ENCODE measurements around the gene RNF220.

Gene RNF220

GRCh38 chr1:44523593-44524591 lies 118.8 kb downstream of the RNF220 start:
- H3K4me3 ChIP-seq (ENCODE audit: low read depth, low read length) = no peak overlapping the region
- TF ChIP-seq, protein P1, sequence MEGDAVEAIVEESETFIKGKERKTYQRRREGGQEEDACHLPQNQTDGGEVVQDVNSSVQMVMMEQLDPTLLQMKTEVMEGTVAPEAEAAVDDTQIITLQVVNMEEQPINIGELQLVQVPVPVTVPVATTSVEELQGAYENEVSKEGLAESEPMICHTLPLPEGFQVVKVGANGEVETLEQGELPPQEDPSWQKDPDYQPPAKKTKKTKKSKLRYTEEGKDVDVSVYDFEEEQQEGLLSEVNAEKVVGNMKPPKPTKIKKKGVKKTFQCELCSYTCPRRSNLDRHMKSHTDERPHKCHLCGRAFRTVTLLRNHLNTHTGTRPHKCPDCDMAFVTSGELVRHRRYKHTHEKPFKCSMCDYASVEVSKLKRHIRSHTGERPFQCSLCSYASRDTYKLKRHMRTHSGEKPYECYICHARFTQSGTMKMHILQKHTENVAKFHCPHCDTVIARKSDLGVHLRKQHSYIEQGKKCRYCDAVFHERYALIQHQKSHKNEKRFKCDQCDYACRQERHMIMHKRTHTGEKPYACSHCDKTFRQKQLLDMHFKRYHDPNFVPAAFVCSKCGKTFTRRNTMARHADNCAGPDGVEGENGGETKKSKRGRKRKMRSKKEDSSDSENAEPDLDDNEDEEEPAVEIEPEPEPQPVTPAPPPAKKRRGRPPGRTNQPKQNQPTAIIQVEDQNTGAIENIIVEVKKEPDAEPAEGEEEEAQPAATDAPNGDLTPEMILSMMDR (conservative IDR thresholded peaks at IDR 0.05; ENCODE audit: low read depth, low read length) = no peak
- DNase-seq (ENCODE audit: low read depth) = no peak

DNA sequence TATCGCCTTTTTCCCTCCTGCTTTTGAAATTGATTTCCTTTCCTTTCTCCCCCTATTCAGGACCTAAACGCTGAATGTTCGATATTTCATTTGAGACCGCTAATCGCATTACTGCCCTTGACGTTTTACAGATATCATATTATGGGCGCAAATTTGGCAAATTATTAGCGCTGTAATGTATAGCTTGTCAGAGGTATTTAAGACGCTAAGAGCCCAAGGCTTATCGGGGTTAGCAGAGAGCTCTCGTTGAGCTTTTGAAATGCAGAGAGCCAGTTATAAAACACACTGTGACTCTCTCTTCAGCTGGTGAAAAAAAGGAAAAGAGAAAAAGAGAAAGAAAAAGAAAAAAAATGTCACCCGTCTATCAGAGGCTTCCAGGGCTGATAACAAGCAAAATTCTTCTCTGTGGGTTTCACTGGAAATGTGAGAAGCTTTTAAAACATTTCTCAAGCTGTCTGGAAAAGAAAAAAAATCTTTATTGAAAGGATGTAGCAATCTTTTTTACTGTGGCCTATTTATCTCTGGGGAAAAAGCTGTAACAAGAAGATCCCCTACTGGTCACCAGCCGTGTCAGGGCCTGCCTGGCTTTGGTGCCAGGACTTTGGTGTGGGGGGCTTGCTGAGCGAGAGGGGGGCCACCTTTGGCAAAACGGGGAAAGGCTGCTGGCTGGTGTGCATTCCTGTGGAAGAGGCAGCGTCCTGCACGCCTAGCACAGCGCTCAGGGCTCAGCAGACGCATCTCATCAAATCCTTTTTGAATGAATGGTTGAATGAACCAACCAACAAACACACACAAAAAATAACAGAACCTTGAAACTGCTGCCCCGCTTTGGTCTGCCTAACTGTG lies 119.8 kb downstream of the RNF220 start:
- TF ChIP-seq, protein P1 (conservative IDR thresholded peaks at IDR 0.05; ENCODE audit: low read depth, low read length) = peak; percentile 14
- peak; percentile 26 for DNase-seq (ENCODE audit: low read depth)
- peak overlapping the region; percentile 7 for H3K4me3 ChIP-seq (ENCODE audit: low read depth, low read length)

DNA sequence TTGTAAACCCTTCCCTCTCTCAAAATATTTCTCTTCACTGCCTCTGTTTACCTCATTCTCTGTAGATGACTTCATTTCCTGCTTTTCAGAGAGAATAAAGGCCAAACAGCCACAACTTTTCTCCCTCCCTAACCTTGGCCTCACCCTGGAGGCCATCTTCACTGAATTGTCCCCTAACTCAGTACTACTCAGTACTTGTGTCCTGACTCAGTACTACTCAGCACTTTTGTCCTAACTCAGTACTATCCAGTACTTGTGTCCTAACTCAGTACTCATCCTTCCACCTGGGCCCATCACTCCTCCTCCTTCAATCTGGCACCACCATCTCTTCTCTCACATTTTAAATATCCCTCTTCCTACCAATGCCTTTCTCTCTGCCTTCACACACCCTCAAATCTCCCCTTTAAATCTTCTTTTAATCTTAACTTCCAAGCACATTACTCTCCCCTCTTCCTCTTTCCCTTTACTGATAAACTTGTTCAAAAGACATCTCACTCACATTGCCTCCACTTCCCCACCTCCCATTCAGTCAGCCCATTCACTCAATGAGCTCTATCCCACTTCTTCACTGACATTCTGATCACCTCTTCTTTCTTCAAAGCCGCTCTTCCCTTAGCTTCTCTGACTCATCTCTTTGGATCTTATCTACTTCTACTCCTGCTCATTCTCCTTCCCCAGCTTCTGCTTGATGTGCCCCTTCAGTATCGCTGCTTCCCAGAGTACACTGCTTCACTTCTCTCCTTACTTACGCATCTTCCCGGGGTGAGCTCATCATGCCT lies 121.4 kb downstream of the RNF220 start:
- H3K4me3 ChIP-seq (ENCODE audit: low read depth, low read length) = no peak overlapping the region
- no peak for DNase-seq (ENCODE audit: low read depth)
- TF ChIP-seq, protein P1 (conservative IDR thresholded peaks at IDR 0.05; ENCODE audit: low read depth, low read length) = no peak

GRCh38 chr1:44531785-44532566 lies 126.9 kb downstream of the RNF220 start:
- no peak overlapping the region for H3K4me3 ChIP-seq (ENCODE audit: low read depth, low read length)
- DNase-seq (ENCODE audit: low read depth) = peak; percentile 38
- TF ChIP-seq, protein P1 (conservative IDR thresholded peaks at IDR 0.05; ENCODE audit: low read depth, low read length) = no peak

GRCh38 chr1:44532567-44532944 lies 127.5 kb downstream of the RNF220 start:
- no peak for DNase-seq (ENCODE audit: low read depth)
- TF ChIP-seq, protein P1 (conservative IDR thresholded peaks at IDR 0.05; ENCODE audit: low read depth, low read length) = no peak
- no peak overlapping the region for H3K4me3 ChIP-seq (ENCODE audit: low read depth, low read length)

- no peak overlapping the region for H3K4me3 ChIP-seq (ENCODE audit: low read depth, low read length)
- DNase-seq (ENCODE audit: low read depth) = no peak
- TF ChIP-seq, protein P1 (conservative IDR thresholded peaks at IDR 0.05; ENCODE audit: low read depth, low read length) = no peak
Measured at GRCh38 chr1:44534771-44535170, 129.7 kb downstream of the RNF220 start.

Measured in choroid plexus epithelial cell (primary cell).